NB4 (cell line): ENCODE data around the gene KLHL33.

Experiments
- DNase-seq: peaks from one replicate; pipeline ENCODE4 v3.0.0; 2010; ENCODE audit warnings: low read depth
- H3K4me3 ChIP-seq: one replicate; pipeline ENCODE4 v1.5.1; 2011; ENCODE audit warnings: mild to moderate bottlenecking, low read depth, low read length, moderate library complexity
- MAX ChIP-seq: IDR thresholded peaks from 2 replicates; pipeline ENCODE4 v1.6.1; 2011; ENCODE audit warnings: low read depth, low read length
- MYC ChIP-seq: IDR thresholded peaks from 2 replicates; pipeline ENCODE4 v1.6.1; 2011; ENCODE audit warnings: low read depth, low read length
- POLR2A ChIP-seq: IDR thresholded peaks from 2 replicates; pipeline ENCODE4 v1.6.1; 2011; ENCODE audit warnings: mild to moderate bottlenecking; ENCODE audit not compliant: insufficient read length; ENCODE audit errors: extremely low read depth
- TF ChIP-seq, protein P1 (sequence below): IDR thresholded peaks from one replicate; pipeline ENCODE4 v1.5.1; 2012; ENCODE audit warnings: low read depth, low read length

The KLHL33 gene, protein sequence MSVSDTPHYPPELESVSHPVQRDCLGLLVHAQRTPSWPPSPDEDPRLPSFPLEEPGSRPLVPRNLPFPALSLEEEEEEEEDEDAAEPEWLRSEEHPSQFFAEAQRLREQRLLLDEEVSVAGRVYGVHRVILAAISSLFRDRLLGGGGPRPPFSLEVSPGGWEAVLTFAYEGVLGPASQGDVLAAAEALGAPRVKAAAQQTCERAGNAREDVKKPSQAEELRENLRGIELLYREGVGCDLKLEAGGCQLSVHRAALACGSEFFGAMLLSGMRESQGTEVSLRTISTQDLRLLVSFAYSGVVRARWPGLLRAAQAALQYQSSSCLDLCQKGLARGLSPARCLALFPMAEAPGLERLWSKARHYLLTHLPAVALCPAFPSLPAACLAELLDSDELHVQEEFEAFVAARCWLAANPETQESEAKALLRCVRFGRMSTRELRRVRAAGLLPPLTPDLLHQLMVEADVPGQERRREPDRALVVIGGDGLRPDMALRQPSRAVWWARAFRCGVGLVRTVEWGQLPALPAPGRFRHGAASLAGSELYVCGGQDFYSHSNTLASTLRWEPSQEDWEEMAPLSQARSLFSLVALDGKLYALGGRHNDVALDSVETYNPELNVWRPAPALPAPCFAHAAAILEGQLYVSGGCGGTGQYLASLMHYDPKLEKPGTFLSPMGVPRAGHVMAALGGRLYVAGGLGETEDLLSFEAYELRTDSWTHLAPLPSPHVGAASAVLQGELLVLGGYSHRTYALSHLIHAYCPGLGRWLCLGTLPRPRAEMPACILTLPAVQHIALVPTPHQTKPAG

DNA sequence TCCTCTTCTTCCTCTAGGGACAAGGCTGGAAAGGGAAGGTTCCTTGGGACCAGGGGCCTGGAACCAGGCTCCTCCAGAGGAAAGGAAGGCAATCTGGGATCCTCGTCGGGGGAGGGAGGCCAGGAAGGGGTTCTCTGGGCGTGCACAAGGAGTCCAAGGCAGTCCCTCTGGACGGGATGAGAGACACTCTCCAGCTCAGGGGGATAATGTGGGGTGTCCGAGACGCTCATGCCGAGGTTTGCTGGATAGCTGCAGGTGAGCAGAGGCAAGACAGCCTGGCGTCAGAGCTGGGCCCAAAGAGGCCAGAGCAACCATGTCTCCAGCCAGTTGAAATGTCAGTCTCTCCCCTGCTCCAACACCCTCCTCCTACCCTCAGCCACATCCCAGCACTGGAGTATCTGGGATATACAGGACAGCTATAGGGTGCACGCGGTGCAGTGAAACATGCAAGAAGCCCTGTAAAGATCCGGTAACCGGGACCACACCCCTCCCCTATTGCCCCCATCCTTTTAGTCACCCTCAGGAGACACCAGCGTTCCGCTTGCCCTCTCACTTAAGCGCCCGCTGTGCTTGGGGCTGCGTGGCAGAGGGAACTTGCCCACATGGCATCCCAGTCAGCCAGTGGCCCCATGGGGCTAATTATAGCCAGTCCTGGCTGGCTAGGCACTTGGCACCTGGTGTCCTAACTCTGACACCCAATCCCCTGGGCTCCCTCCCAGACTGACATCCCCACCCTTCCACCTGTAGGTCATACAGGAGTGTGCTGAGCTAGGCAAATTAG lies at the start of gene KLHL33:
Gene KLHL33 (minus strand): TSS at position 585 of the 781 bp plus-strand sequence. CDS start 355 bp downstream, at position 230.
- H3K4me3 ChIP-seq = no peak within 1 kb of the TSS
- DNase-seq = no peak
- TF ChIP-seq POLR2A (no peak), MAX (no peak)

DNA sequence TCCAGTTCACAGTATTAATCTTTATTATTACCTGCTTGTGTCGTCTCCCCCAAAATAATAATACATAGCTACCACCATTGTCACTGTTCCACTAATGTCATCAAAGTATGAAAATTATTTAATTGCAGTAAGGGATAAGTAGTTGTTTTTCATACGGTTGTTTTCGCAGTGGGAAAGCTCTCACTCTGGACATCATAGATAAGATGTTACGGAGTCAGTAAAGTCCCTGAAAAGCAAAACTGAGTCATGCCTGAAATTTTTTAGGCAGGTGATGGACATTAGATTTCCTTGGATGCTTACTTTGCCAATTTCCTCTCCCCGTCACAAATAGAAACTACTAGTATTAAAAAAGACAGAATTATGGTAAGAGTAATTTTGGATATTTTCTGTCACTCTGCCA lies 46.4 kb upstream of the KLHL33 start:
- no peak overlapping the region for H3K4me3 ChIP-seq
- no peak for DNase-seq
- no peak for TF ChIP-seq MYC
- TF ChIP-seq, protein P1, sequence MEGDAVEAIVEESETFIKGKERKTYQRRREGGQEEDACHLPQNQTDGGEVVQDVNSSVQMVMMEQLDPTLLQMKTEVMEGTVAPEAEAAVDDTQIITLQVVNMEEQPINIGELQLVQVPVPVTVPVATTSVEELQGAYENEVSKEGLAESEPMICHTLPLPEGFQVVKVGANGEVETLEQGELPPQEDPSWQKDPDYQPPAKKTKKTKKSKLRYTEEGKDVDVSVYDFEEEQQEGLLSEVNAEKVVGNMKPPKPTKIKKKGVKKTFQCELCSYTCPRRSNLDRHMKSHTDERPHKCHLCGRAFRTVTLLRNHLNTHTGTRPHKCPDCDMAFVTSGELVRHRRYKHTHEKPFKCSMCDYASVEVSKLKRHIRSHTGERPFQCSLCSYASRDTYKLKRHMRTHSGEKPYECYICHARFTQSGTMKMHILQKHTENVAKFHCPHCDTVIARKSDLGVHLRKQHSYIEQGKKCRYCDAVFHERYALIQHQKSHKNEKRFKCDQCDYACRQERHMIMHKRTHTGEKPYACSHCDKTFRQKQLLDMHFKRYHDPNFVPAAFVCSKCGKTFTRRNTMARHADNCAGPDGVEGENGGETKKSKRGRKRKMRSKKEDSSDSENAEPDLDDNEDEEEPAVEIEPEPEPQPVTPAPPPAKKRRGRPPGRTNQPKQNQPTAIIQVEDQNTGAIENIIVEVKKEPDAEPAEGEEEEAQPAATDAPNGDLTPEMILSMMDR = no peak
- no peak for TF ChIP-seq MAX
- TF ChIP-seq POLR2A = no peak

DNA sequence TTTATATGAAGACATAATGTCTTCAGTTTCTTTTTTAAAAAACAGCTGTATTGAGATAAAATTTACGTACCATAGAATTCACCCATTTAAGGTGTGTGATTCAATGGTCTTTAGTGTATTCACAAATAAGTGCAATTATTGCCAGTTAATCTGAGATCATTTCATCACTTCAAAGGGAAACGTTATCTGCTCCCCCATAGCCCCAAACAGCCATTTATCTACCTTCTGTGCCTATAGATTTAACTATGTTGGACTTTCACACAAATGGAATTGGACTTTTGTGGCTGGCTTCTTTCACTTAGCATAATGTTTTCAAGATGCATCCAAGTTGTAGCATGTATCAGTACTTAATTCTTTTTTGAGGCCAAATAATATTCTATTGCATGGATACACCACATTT lies 42.9 kb upstream of the KLHL33 start:
- TF ChIP-seq MYC (no peak), POLR2A (no peak), MAX (no peak)
- TF ChIP-seq, protein P1 = no peak
- H3K4me3 ChIP-seq = no peak overlapping the region
- DNase-seq = no peak

- TF ChIP-seq, protein P1 = no peak
- TF ChIP-seq MYC = 0 out of 2 replicates have a peak, but pooled peaks have one; percentile 18
- peak; percentile 28 for TF ChIP-seq POLR2A
- DNase-seq = peak; percentile 65
- H3K4me3 ChIP-seq = no peak overlapping the region
Measured at GRCh38 chr14:20477211-20477876, 41.4 kb upstream of the KLHL33 start.

DNA sequence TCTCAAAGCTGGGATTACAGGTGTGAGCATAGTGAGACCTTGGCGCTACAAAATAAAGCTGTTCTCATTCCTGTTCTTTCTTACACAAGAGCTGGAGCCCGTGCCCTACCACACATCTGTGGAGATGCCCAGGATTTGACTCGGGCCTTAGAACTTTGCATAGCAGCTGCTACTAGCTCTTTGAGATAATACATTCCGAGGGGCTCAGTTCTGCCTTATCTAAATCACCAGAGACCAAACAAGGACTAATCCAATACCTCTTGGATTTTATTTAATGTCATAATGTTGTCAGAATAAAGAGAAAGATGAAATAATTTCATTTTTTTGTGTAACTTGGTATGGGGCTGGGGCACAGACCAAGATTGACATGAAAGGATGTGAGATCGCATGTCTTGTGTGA lies 40.8 kb upstream of the KLHL33 start:
- DNase-seq = no peak
- no peak overlapping the region for H3K4me3 ChIP-seq
- TF ChIP-seq MYC = no peak
- TF ChIP-seq MAX = no peak
- TF ChIP-seq, protein P1 = no peak
- TF ChIP-seq POLR2A = no peak
